ENCODE results near the gene CREM.

- TF ChIP-seq, protein P1, sequence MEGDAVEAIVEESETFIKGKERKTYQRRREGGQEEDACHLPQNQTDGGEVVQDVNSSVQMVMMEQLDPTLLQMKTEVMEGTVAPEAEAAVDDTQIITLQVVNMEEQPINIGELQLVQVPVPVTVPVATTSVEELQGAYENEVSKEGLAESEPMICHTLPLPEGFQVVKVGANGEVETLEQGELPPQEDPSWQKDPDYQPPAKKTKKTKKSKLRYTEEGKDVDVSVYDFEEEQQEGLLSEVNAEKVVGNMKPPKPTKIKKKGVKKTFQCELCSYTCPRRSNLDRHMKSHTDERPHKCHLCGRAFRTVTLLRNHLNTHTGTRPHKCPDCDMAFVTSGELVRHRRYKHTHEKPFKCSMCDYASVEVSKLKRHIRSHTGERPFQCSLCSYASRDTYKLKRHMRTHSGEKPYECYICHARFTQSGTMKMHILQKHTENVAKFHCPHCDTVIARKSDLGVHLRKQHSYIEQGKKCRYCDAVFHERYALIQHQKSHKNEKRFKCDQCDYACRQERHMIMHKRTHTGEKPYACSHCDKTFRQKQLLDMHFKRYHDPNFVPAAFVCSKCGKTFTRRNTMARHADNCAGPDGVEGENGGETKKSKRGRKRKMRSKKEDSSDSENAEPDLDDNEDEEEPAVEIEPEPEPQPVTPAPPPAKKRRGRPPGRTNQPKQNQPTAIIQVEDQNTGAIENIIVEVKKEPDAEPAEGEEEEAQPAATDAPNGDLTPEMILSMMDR (IDR thresholded peaks at IDR 0.05), result no peak
- TF ChIP-seq POLR2A (IDR thresholded peaks at IDR 0.05), result no peak
- no peak for TF ChIP-seq EP300 (IDR thresholded peaks at IDR 0.05)
- TF ChIP-seq POLR2AphosphoS5 (IDR thresholded peaks at IDR 0.05), result no peak
These were observed 47.4 kb upstream of the CREM start for GRCh38 chr10:35079265-35079664.
